Osteoblast (primary cell): ENCODE data around the gene ATP10A. TPM values are rescaled to one million over a fixed set of nuclear protein-coding genes. Genes with fewer than 3 reads are reported as not detected.
A peak's percentile ranks its signal among the peaks of the same experiment; 100 is the strongest.

Experiments
- DNase-seq: peaks from one replicate; pipeline ENCODE4 v3.0.0; 2011; ENCODE audit warnings: low spot score, mixed read lengths; ENCODE audit not compliant: insufficient read length; ENCODE audit errors: missing footprints
- H2AFZ ChIP-seq: 2 replicates; pipeline ENCODE4 v1.6.0; 2011; ENCODE audit warnings: mild to moderate bottlenecking, low read length
- H3K27ac ChIP-seq: 2 replicates; pipeline ENCODE4 v1.5.1; 2011; ENCODE audit warnings: mild to moderate bottlenecking, low read depth, low read length, moderate library complexity
- H3K27me3 ChIP-seq: 2 replicates; pipeline ENCODE4 v1.6.0; 2012; ENCODE audit warnings: mild to moderate bottlenecking, control low read depth, inconsistent platforms, low read length, moderate library complexity; ENCODE audit not compliant: insufficient read depth
- H3K36me3 ChIP-seq: 2 replicates; pipeline ENCODE4 v1.5.1; 2011; ENCODE audit warnings: mild to moderate bottlenecking, low read length, control low read depth, moderate library complexity; ENCODE audit not compliant: insufficient read depth
- H3K4me1 ChIP-seq: 2 replicates; pipeline ENCODE4 v1.5.1; 2011; ENCODE audit warnings: mild to moderate bottlenecking, low read length, control low read depth, moderate library complexity; ENCODE audit not compliant: insufficient read depth
- H3K4me2 ChIP-seq: 2 replicates; pipeline ENCODE4 v1.6.0; 2011; ENCODE audit warnings: mild to moderate bottlenecking, low read length; ENCODE audit not compliant: insufficient read depth
- H3K4me3 ChIP-seq: fragments of 200-600 bp; sonication (generic); 3 replicates; pipeline ENCODE4 v1.5.1; 2012; ENCODE audit warnings: mild to moderate bottlenecking, low read length, inconsistent platforms; ENCODE audit not compliant: insufficient read depth
- H3K79me2 ChIP-seq: 2 replicates; pipeline ENCODE4 v1.6.0; 2012; ENCODE audit warnings: mild to moderate bottlenecking, low read length, control low read depth, inconsistent platforms; ENCODE audit not compliant: insufficient read depth
- H3K9me3 ChIP-seq: 2 replicates; pipeline ENCODE4 v1.5.1; 2011; ENCODE audit warnings: low read depth, low read length, control low read depth
- H4K20me1 ChIP-seq: 2 replicates; pipeline ENCODE4 v1.6.0; 2012; ENCODE audit warnings: mild to moderate bottlenecking, low read length, control low read depth; ENCODE audit not compliant: insufficient read depth
- CTCF ChIP-seq: IDR thresholded peaks from 2 replicates; pipeline ENCODE4 v1.5.1; 2011; ENCODE audit warnings: mild to moderate bottlenecking, low read depth, low read length, moderate library complexity; ENCODE audit errors: extremely low read depth
- total RNA-seq: library from RNA; depleted of rRNA; stranded (reverse); fragments of >200 nt; gene quantifications from 2 replicates; pipeline ENCODE4 v1.2.3, GENCODE V29; 2012

ATP10A gene
- total RNA-seq, 1 donor = 32.9 TPM

DNA sequence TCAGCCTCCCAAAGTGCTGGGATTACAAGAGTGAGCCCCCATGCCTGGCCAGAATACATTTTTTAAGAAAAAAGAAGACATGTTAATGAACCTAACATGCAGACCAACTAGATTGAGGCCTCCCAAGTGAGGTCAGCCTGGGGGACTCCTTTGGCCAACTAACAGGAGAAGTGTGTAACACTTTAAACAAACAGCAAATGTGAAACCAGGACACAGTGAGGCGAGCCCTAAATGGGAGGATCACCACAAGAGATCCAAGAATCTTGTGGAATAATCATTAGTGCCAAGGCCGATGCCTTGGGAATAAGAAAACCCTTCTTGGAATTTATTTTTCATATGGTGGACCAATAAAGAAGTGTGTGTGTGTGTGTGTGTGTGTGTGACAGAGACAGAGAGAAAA, 73.9 kb downstream of the ATP10A start:
- no peaks in the 10 kb centered on the region for H3K36me3 ChIP-seq
- peak; percentile 86 for DNase-seq
- H3K4me3 ChIP-seq = no peak overlapping the region
- H3K27me3 ChIP-seq = no peaks in the 10 kb centered on the region
- peak overlapping the region; percentile 5 for H3K4me2 ChIP-seq
- no peaks in the 10 kb centered on the region for H3K9me3 ChIP-seq
- H4K20me1 ChIP-seq = no peaks in the 10 kb centered on the region
- no peak overlapping the region for H2AFZ ChIP-seq
- H3K79me2 ChIP-seq = peaks cover 45% of the 10 kb centered on the region
- no peak for TF ChIP-seq CTCF
- peaks cover 70% of the 10 kb centered on the region for H3K4me1 ChIP-seq
- peak overlapping the region; percentile 96 for H3K27ac ChIP-seq

DNA sequence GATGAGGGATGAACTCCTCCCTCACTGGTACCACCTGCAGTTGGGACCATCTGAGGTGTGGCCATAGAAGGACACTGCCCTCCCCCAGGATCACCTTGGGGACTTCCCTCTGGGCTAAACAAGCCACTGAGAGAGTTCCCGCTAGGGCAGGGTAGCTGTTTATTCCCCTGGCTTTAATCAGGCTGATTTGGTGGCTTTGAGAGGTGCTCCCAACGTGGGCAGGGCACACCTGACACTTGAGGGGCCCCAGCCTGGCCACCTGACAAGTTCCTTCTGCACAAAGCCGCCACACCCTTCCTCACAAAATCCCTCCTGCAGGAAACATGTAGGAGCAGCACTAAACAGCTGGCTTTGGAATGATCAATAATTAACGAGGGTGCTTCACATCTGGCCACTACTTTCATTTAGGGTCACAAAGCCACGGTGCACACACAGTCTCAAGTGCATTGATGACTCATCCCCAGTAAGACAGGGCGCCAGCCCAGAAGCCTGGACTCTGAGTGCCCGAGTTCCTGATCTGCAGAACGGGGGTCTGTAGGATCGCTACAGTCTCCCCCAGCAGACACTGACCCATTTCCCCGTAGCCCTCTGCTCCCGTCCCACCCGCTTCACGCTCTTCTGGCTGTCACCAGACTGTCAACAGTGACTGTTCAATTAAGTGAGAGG, 75.1 kb downstream of the ATP10A start:
- Histone ChIP-seq H3K36me3 (no peaks in the 10 kb centered on the region), H3K4me3 (peak overlapping the region; percentile 47), H2AFZ (no peak overlapping the region), H3K4me1 (peaks cover 76% of the 10 kb centered on the region), H3K4me2 (peak overlapping the region; percentile 70), H3K9me3 (no peaks in the 10 kb centered on the region), H3K27me3 (no peaks in the 10 kb centered on the region), H4K20me1 (no peaks in the 10 kb centered on the region), H3K27ac (peak overlapping the region; percentile 96), H3K79me2 (peaks cover 40% of the 10 kb centered on the region)
- peak; percentile 84 for DNase-seq
- no peak for TF ChIP-seq CTCF

DNA sequence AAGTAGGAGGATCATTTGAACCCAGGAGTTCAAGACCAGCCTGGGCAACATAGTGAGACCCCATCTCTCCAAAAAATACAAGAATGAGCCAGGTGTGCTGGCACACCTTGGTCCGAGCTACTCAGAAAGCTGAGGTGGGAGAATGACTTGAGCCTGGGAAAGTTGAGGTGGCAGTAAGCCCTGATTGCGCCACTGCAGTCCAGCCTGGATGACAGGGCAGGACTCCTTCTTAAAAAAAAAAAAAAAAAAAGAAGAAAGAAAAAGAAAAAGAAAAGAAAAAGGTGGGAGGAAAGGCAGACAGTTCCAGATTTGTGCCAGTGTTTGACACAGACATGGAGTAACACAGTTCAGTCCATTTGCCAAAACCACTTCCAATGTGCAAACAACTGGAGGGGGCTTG, 75.7 kb downstream of the ATP10A start:
- Histone ChIP-seq H3K9me3 (no peaks in the 10 kb centered on the region), H3K27me3 (no peaks in the 10 kb centered on the region), H3K4me2 (peak overlapping the region; percentile 70), H3K4me3 (no peak overlapping the region), H3K4me1 (peaks cover 76% of the 10 kb centered on the region), H3K79me2 (peaks cover 36% of the 10 kb centered on the region), H2AFZ (no peak overlapping the region), H3K36me3 (no peaks in the 10 kb centered on the region), H3K27ac (peak overlapping the region; percentile 96), H4K20me1 (no peaks in the 10 kb centered on the region)
- no peak for TF ChIP-seq CTCF
- DNase-seq = no peak

GRCh38 chr15:25786040-25786439, 77.1 kb downstream of the ATP10A start:
- H3K27me3 ChIP-seq = no peaks in the 10 kb centered on the region
- peaks cover 71% of the 10 kb centered on the region for H3K4me1 ChIP-seq
- H3K4me3 ChIP-seq = no peak overlapping the region
- H3K4me2 ChIP-seq = no peak overlapping the region
- H2AFZ ChIP-seq = no peak overlapping the region
- no peaks in the 10 kb centered on the region for H3K9me3 ChIP-seq
- peak overlapping the region; percentile 98 for H3K27ac ChIP-seq
- H3K79me2 ChIP-seq = peaks cover 28% of the 10 kb centered on the region
- no peak for TF ChIP-seq CTCF
- H4K20me1 ChIP-seq = no peaks in the 10 kb centered on the region
- H3K36me3 ChIP-seq = peaks cover 1% of the 10 kb centered on the region
- peak; percentile 38 for DNase-seq
